HCT116 (cell line): ENCODE data around the gene PDE6G. TPM values are rescaled to one million over a fixed set of nuclear protein-coding genes. Genes with fewer than 3 reads are reported as not detected.

Experiments
- ATAC-seq: fragments of 200-7000 bp; cut with Tn5 transposase; 2 replicates; pipeline ENCODE4 v1.9.1; 2020; ENCODE audit warnings: mild to moderate bottlenecking, moderate library complexity
- BruUV-seq: library from RNA; stranded (reverse); fragments of 400-500 nt; replicated peaks from 2 replicates; lab custom pipeline; 2021; lab: Mats Ljungman, UMichigan
- CTCF ChIA-PET: fragments of 300-600 bp; sonication (Branson Sonifier 250); formaldehyde crosslinking; loops from one replicate; lab custom pipeline; 2021; ENCODE audit warnings: antibody characterized with exemption; lab: Charles Lee
- POLR2A ChIA-PET: fragments of 300-600, 350-600 bp; sonication (Branson Sonifier 250); formaldehyde crosslinking; loops from one replicate; lab custom pipeline; 2021; ENCODE audit warnings: antibody characterized with exemption; lab: Charles Lee
- RAD21 ChIA-PET, 2 experiments: fragments of 300-600 bp; sonication (Branson Sonifier 250); formaldehyde crosslinking; loops; one replicate each; lab custom pipeline; 2023; ENCODE audit warnings: low total read pairs in 2 of 2; ENCODE audit not compliant: uncharacterized antibody in 2 of 2, unreplicated experiment in 2 of 2, low non-redundant PET in 1 of 2; lab: Charles Lee
- DNase-seq: peaks from one replicate; pipeline ENCODE4 v3.0.0-alpha.2; 2010; ENCODE audit warnings: low read depth, low spot score
- H2AFZ ChIP-seq: fragments of 200-600 bp; shearing (Covaris generic), sonication (generic); 2 replicates; pipeline ENCODE4 v1.6.1; 2017; ENCODE audit warnings: low read depth, mixed run types, mixed read lengths, antibody characterized with exemption, low read length; ENCODE audit not compliant: poor library complexity, severe bottlenecking
- H3K27ac ChIP-seq: 2 replicates; pipeline ENCODE4 v1.5.1; 2012; ENCODE audit warnings: low read depth, low read length
- H3K27me3 ChIP-seq: fragments of 200-600 bp; sonication (generic); 2 replicates; pipeline ENCODE4 v1.6.1; 2016; ENCODE audit warnings: mixed run types, low read length, mixed read lengths; ENCODE audit not compliant: insufficient read depth
- H3K36me3 ChIP-seq, 2 experiments: fragments of 200-500 bp in 1 of 2; fragments of 200-600 bp in 1 of 2; sonication (Bioruptor generic) in 1 of 2; sonication (generic) in 1 of 2; 2 replicates each; pipeline versions ENCODE4 v1.5.1 to v1.6.1; 2014 to 2016; ENCODE audit warnings: low read length in 2 of 2, inconsistent platforms in 1 of 2, mixed read lengths in 1 of 2, mixed run types in 1 of 2; ENCODE audit not compliant: insufficient read depth in 2 of 2, control insufficient read depth in 1 of 2
- H3K4me1 ChIP-seq, 2 experiments: fragments of 200-600 bp in 1 of 2; sonication (generic) in 1 of 2; 2 replicates each; pipeline versions ENCODE4 v1.5.1 to v1.6.1; 2012 to 2017; ENCODE audit warnings: low read length in 2 of 2, inconsistent platforms in 1 of 2, mild to moderate bottlenecking in 1 of 2, mixed read lengths in 1 of 2, mixed run types in 1 of 2, moderate library complexity in 1 of 2; ENCODE audit not compliant: insufficient read depth in 2 of 2, control insufficient read depth in 1 of 2
- H3K4me2 ChIP-seq: fragments of 200-600 bp; sonication (generic); 2 replicates; pipeline ENCODE4 v1.6.1; 2017; ENCODE audit warnings: mixed run types, low read length, mixed read lengths
- H3K4me3 ChIP-seq, 2 experiments: fragments of 200-600 bp in 1 of 2; sonication (generic) in 1 of 2; replicated peaks in 1 of 2; 2 replicates each; pipeline ENCODE4 v1.5.1; 2011 to 2016; ENCODE audit warnings: low read length in 2 of 2, control low read depth in 1 of 2, low read depth in 1 of 2, mild to moderate bottlenecking in 1 of 2, mixed read lengths in 1 of 2, mixed run types in 1 of 2
- H3K79me2 ChIP-seq: fragments of 200-600 bp; sonication (generic); 2 replicates; pipeline ENCODE4 v1.6.1; 2017; ENCODE audit warnings: mild to moderate bottlenecking, mixed run types, low read length, moderate library complexity, mixed read lengths; ENCODE audit not compliant: insufficient read depth
- H3K9ac ChIP-seq: fragments of 200-600 bp; sonication (generic); 2 replicates; pipeline ENCODE4 v1.6.1; 2016; ENCODE audit warnings: low read length, mixed read lengths
- H3K9me2 ChIP-seq: fragments of 200-600 bp; sonication (generic), shearing (Covaris generic); 2 replicates; pipeline ENCODE4 v1.6.1; 2017; ENCODE audit warnings: mixed run types, mild to moderate bottlenecking, moderate library complexity; ENCODE audit not compliant: insufficient read depth
- H3K9me3 ChIP-seq, 2 experiments: fragments of 200-500 bp in 1 of 2; fragments of 200-600 bp in 1 of 2; sonication (Bioruptor generic) in 1 of 2; sonication (generic) in 1 of 2; 2 replicates each; pipeline ENCODE4 v1.6.1; 2014 to 2017; ENCODE audit warnings: low read length in 2 of 2, mixed read lengths in 2 of 2, inconsistent platforms in 1 of 2, low read depth in 1 of 2, mild to moderate bottlenecking in 1 of 2, mixed run types in 1 of 2, moderate library complexity in 1 of 2; ENCODE audit not compliant: control insufficient read depth in 1 of 2, insufficient read depth in 1 of 2
- H4K20me1 ChIP-seq: fragments of 200-600 bp; sonication (generic), shearing (Covaris generic); 2 replicates; pipeline ENCODE4 v1.6.1; 2017; ENCODE audit warnings: mixed run types, mild to moderate bottlenecking, moderate library complexity; ENCODE audit not compliant: insufficient read depth
- EGR1 ChIP-seq: IDR thresholded peaks from 2 replicates; pipeline ENCODE4 v1.6.1; 2012; ENCODE audit warnings: low read depth
- JUND ChIP-seq: IDR thresholded peaks from 2 replicates; pipeline ENCODE4 v1.6.1; 2012
- POLR2AphosphoS5 ChIP-seq: IDR thresholded peaks from 2 replicates; pipeline ENCODE4 v1.6.1; 2011; ENCODE audit warnings: mild to moderate bottlenecking, low read depth, low read length, moderate library complexity
- RAD21 ChIP-seq: IDR thresholded peaks from 2 replicates; pipeline ENCODE4 v1.6.1; 2012; ENCODE audit warnings: low read depth, mild to moderate bottlenecking
- SIN3A ChIP-seq: IDR thresholded peaks from 2 replicates; pipeline ENCODE4 v1.6.1; 2012; ENCODE audit warnings: low read depth
- SP1 ChIP-seq: IDR thresholded peaks from 2 replicates; pipeline ENCODE4 v1.6.1; 2012; ENCODE audit warnings: low read depth
- SRF ChIP-seq: IDR thresholded peaks from 2 replicates; pipeline ENCODE4 v1.6.1; 2012; ENCODE audit warnings: low read depth
- TCF7L2 ChIP-seq: IDR thresholded peaks from 2 replicates; pipeline ENCODE4 v1.7.0; 2011; ENCODE audit warnings: borderline replicate concordance, inconsistent platforms; ENCODE audit not compliant: insufficient read depth, insufficient read length; ENCODE audit errors: extremely low read depth
- ZNF274 ChIP-seq: fragments of 200-500 bp; sonication (Bioruptor generic); IDR thresholded peaks from 2 replicates; pipeline ENCODE4 v1.6.1; 2014; ENCODE audit warnings: mild to moderate bottlenecking, low read depth, low read length, inconsistent platforms
- intact Hi-C: fragments of 100-400 bp; cut with micrococcal nuclease; formaldehyde crosslinking; loops from 2 replicates; pipeline ENCODE4 v1.10.0; 2022
- total RNA-seq: library from RNA; stranded (reverse); gene quantifications from one replicate; pipeline ENCODE4 v1.2.1, GENCODE V29; 2021; ENCODE audit not compliant: unreplicated experiment

PDE6G gene
- total RNA-seq, 1 experiment from 2014 or later = not detected

DNA sequence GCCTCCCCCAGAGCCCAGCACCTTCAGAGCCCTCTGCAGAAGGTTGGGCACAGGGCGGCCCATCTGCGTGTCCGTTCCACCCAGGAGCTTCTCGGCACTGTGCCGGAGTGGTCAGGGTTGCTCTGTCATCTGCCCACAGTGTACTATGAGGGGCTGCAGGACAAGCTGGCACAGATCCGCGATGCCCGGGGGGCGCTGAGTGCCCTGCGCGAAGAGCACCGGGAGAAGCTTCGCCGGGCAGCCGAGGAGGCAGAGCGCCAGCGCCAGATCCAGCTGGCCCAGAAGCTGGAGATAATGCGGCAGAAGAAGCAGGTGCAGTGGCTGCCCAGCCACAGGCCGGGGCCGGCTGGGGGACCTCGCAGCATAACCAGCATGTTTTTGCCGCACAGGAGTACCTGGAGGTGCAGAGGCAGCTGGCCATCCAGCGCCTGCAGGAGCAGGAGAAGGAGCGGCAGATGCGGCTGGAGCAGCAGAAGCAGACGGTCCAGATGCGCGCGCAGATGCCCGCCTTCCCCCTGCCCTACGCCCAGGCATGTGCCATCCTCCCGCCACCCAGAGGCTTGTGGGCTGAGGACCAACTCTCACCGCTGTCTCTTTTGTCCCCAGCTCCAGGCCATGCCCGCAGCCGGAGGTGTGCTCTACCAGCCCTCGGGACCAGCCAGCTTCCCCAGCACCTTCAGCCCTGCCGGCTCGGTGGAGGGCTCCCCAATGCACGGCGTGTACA lies 40.0 kb upstream of the PDE6G start:
- Histone ChIP-seq H4K20me1 (no peaks in the 10 kb centered on the region), H3K4me2 (no peak overlapping the region), H3K9me3 (no peaks in the 10 kb centered on the region), H2AFZ (no peak overlapping the region), H3K27me3 (no peaks in the 10 kb centered on the region), H3K4me3 (no peak overlapping the region), H3K36me3 (peaks cover 54 to 78% of the 10 kb centered on the region in 2 experiments), H3K27ac (peak overlapping the region; percentile 27; the same call in 1 of the 2 replicates), H3K9me2 (no peaks in the 10 kb centered on the region), H3K79me2 (peaks cover 84% of the 10 kb centered on the region), H3K9ac (no peak overlapping the region), H3K4me1 (peaks cover 3 to 9% of the 10 kb centered on the region in 2 experiments; a peak in 3 of 4 replicates)
- RAD21 ChIA-PET = no interaction called here
- ATAC-seq (no peak), DNase-seq (no peak)
- TF ChIP-seq SRF (no peak), ZNF274 (no peak), EGR1 (no peak), POLR2AphosphoS5 (peak; percentile 20), JUND (no peak), RAD21 (no peak), SP1 (no peak), TCF7L2 (no peak)
- CTCF ChIA-PET = no interaction called here
- POLR2A ChIA-PET = no interaction called here
- intact Hi-C loops = loop anchor here (10.0 kb wide), 1 partner anchor 142 kb away; the partner anchor contains the start of gene FAAP100
- TSS peak; percentile 17 for BruUV-seq

DNA sequence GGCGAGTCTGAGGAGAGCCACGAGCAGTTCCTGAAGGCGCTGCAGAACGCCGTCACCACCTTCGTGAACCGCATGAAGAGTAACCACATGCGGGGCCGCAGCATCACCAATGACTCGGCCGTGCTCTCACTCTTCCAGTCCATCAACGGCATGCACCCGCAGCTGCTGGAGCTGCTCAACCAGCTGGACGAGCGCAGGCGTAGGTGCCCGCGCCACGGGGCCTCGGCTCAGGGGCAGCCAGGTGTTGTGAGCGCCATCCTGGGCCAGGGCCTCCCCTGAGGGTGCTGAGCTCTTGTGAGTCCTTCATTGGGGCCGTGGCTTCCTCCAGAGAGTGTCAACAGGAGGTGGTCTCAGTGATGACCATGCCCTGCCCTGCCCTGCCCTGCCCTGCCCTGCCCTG lies 39.5 kb upstream of the PDE6G start:
- BruUV-seq = no TSS peak
- intact Hi-C loops = loop anchor here (10.0 kb wide), 1 partner anchor 141 kb away; the partner anchor contains the start of gene FAAP100
- DNase-seq = no peak
- Histone ChIP-seq H3K36me3 (peaks cover 53 to 77% of the 10 kb centered on the region in 2 experiments), H3K4me2 (no peak overlapping the region)
- TF ChIP-seq SP1 (no peak), SIN3A (no peak), JUND (no peak)
- TF ChIP-seq, all 23 proteins: peak for 0
- H2AFZ ChIP-seq = no peak overlapping the region
- CTCF ChIA-PET = no interaction called here
- H3K79me2 ChIP-seq = peaks cover 78% of the 10 kb centered on the region
- no peaks in the 10 kb centered on the region for H4K20me1 ChIP-seq
- H3K9me3 ChIP-seq = no peaks in the 10 kb centered on the region
- ATAC-seq = no peak
- H3K4me1 ChIP-seq = peaks cover 0 to 3% of the 10 kb centered on the region in 2 experiments; a peak in 2 of 4 replicates
- H3K4me3 ChIP-seq = no peak overlapping the region
- no peak overlapping the region; the same call in 1 of the 2 replicates for H3K27ac ChIP-seq
- H3K27me3 ChIP-seq = no peaks in the 10 kb centered on the region
- no peaks in the 10 kb centered on the region for H3K9me2 ChIP-seq
- RAD21 ChIA-PET = no interaction called here
- POLR2A ChIA-PET = no interaction called here
- no peak overlapping the region for H3K9ac ChIP-seq
